PC-3 (cell line): ENCODE data around the gene ASB13.

Experiments
- CTCF ChIP-seq: fragments of 300-600 bp; sonication (generic); conservative IDR thresholded peaks from 2 replicates; pipeline ENCODE4 v1.5.1; 2017; ENCODE audit warnings: antibody characterized with exemption, low read depth, mild to moderate bottlenecking, low read length
- EZH2 ChIP-seq: fragments of 300-600 bp; sonication (generic); IDR thresholded peaks from one replicate; pipeline ENCODE4 v1.6.1; 2017; ENCODE audit warnings: antibody characterized with exemption, mild to moderate bottlenecking, low read length; ENCODE audit not compliant: unreplicated experiment
- EZH2phosphoT487 ChIP-seq: fragments of 300-600 bp; sonication (generic); IDR thresholded peaks from 2 replicates; pipeline ENCODE4 v1.6.1; 2018; ENCODE audit warnings: mild to moderate bottlenecking, antibody characterized with exemption, low read length, borderline replicate concordance

GRCh38 chr10:5623081-5623748 is 43.2 kb downstream of the ASB13 start:
- TF ChIP-seq CTCF (peak; percentile 74), EZH2phosphoT487 (no peak), EZH2 (no peak)
